Measurements from ENCODE around the gene SLC8A3. TPM values are rescaled to one million over a fixed set of nuclear protein-coding genes. Genes with fewer than 3 reads are reported as not detected.

The SLC8A3 gene
- total RNA-seq, 4 donors from 2014 or later: 0.19 to 1.1 (median 0.66) TPM

- TF ChIP-seq CTCF (IDR thresholded peaks at IDR 0.05; ENCODE audit: low read depth): no peak
These were observed 180.2 kb downstream of the SLC8A3 start for GRCh38 chr14:70008284-70009262.

DNA sequence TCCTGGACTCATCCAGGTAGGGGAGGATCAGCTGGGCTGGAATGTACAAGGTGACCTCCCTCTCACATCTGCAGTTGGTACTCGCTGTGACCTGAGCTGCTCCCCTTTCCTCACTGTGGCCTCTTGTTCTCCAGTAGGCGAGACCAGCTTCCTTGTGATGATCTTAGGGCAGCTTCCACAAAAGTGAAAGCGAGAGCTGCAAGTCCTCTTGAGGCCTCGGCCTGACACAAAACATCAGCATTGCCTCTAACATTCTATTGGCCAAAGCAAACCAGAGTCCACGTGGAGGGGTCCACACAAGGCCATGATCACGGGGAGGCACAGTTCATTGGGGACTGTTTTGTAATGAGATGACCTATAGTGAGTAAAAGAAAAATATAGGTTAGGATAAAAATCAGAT is 182.1 kb downstream of the SLC8A3 start:
- no peak for TF ChIP-seq CTCF (IDR thresholded peaks at IDR 0.05; ENCODE audit: low read depth)

DNA sequence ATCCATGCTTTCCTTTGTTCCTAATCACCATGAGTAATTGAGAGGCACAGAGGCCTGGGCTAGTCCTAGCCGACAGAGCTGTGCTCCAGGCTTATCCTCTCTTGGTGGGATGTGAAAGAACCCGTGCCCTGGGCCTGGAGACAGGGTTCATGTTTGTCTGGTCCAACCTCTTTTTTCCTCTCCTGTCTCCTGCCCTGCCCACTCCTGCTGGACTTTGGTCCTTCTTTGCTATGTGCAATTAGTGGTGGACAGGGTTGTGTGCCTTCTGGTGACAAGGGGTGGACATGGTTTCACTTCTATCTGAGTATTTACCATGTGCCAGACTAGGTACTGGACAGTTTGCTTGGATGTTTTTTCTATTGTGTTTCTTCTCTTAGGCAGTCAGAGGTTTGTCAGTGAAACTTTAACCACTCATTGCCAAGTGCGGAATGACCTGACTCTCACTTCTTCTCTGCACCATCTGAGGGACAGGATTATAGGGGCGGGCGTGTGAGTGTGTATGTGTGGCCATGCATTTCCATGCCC is 183.4 kb downstream of the SLC8A3 start:
- no peak for TF ChIP-seq CTCF (IDR thresholded peaks at IDR 0.05; ENCODE audit: low read depth)

GRCh38 chr14:70004791-70005190 is 184.0 kb downstream of the SLC8A3 start:
- no peak for TF ChIP-seq CTCF (IDR thresholded peaks at IDR 0.05; ENCODE audit: low read depth)

- no peak for TF ChIP-seq CTCF (IDR thresholded peaks at IDR 0.05; ENCODE audit: low read depth)
These were observed 186.0 kb downstream of the SLC8A3 start for GRCh38 chr14:70002589-70003346.

GRCh38 chr14:70000601-70001000 is 188.2 kb downstream of the SLC8A3 start:
- no peak for TF ChIP-seq CTCF (IDR thresholded peaks at IDR 0.05; ENCODE audit: low read depth)

- no peak for TF ChIP-seq CTCF (IDR thresholded peaks at IDR 0.05; ENCODE audit: low read depth)
These were observed 189.5 kb downstream of the SLC8A3 start for GRCh38 chr14:69999261-69999674.

Measured in subcutaneous adipose tissue (tissue), 4 donors.